Activated T-cell treated with anti-CD3 and anti-CD28 coated beads, Interleukin-2, amount 50 U/mL, for 1 hour (primary cell): ENCODE results near the gene RAP1GAP2.
A peak's percentile ranks its signal among the peaks of the same experiment; 100 is the strongest.

ENCODE experiments used
- DNase-seq: peaks from one replicate; pipeline ENCODE4 v3.0.0-alpha.2; 2020

RAP1GAP2 gene

GRCh38 chr17:2921443-2921842 lies 125.2 kb downstream of the RAP1GAP2 start:
- no peak for DNase-seq

- no peak for DNase-seq
These were observed 128.0 kb downstream of the RAP1GAP2 start for GRCh38 chr17:2924211-2924610.

GRCh38 chr17:2925011-2925410 lies 128.8 kb downstream of the RAP1GAP2 start:
- no peak for DNase-seq

- DNase-seq = no peak
These were observed 129.9 kb downstream of the RAP1GAP2 start for GRCh38 chr17:2926019-2926650.

GRCh38 chr17:2928294-2928890 lies 132.2 kb downstream of the RAP1GAP2 start:
- DNase-seq = no peak

- DNase-seq = peak; percentile 40
These were observed 133.8 kb downstream of the RAP1GAP2 start for GRCh38 chr17:2929881-2930533.

GRCh38 chr17:2931876-2932275 lies 135.6 kb downstream of the RAP1GAP2 start:
- no peak for DNase-seq

GRCh38 chr17:2932946-2933345 lies 136.7 kb downstream of the RAP1GAP2 start:
- no peak for DNase-seq

GRCh38 chr17:2933606-2934005 lies 137.4 kb downstream of the RAP1GAP2 start:
- DNase-seq = no peak

GRCh38 chr17:2935632-2936031 lies 139.4 kb downstream of the RAP1GAP2 start:
- DNase-seq = no peak

- DNase-seq = no peak
These were observed 140.1 kb downstream of the RAP1GAP2 start for GRCh38 chr17:2936351-2936750.

- DNase-seq = no peak
These were observed 140.6 kb downstream of the RAP1GAP2 start for GRCh38 chr17:2936771-2937321.

GRCh38 chr17:2937331-2938003 lies 141.2 kb downstream of the RAP1GAP2 start:
- DNase-seq = no peak

GRCh38 chr17:2939714-2940351 lies 143.6 kb downstream of the RAP1GAP2 start:
- no peak for DNase-seq

GRCh38 chr17:2940352-2940751 lies 144.1 kb downstream of the RAP1GAP2 start:
- no peak for DNase-seq

GRCh38 chr17:2943981-2944380 lies 147.7 kb downstream of the RAP1GAP2 start:
- no peak for DNase-seq

GRCh38 chr17:2945299-2945698 lies 149.1 kb downstream of the RAP1GAP2 start:
- DNase-seq = no peak

- DNase-seq = no peak
These were observed 149.9 kb downstream of the RAP1GAP2 start for GRCh38 chr17:2946144-2946543.

- DNase-seq = no peak
These were observed 151.3 kb downstream of the RAP1GAP2 start for GRCh38 chr17:2947588-2947950.

- DNase-seq = no peak
These were observed 151.8 kb downstream of the RAP1GAP2 start for GRCh38 chr17:2947996-2948550.

GRCh38 chr17:2948721-2949468 lies 152.7 kb downstream of the RAP1GAP2 start:
- no peak for DNase-seq

- no peak for DNase-seq
These were observed 153.3 kb downstream of the RAP1GAP2 start for GRCh38 chr17:2949469-2950044.
